ENCODE results near the gene SLC27A2.

GRCh38 chr15:50134524-50135024, 47.4 kb upstream of the SLC27A2 start:
- TF ChIP-seq EZH2phosphoT487 (IDR thresholded peaks at IDR 0.05; ENCODE audit: insufficient read depth, low read depth) (no peak), EZH2 (IDR thresholded peaks at IDR 0.05; ENCODE audit: insufficient read depth, poor library complexity, severe bottlenecking) (no peak)
